ENCODE results near the gene TLE2. TPM values are rescaled to one million over a fixed set of nuclear protein-coding genes. Genes with fewer than 3 reads are reported as not detected.
A peak's percentile ranks its signal among the peaks of the same experiment; 100 is the strongest.
"Not testable (repeated sequence)": the region's sequence is repeated elsewhere in the genome, so short reads cannot be mapped to it uniquely, and the experiment has no call there.

TLE2 gene
- total RNA-seq, 4 donors from 2014 or later, result 5.4 to 22.7 (median 7.6) TPM

GRCh38 chr19:3038214-3038613 lies 9.1 kb upstream of the TLE2 start:
- intact Hi-C loops (cut with DNase I), result no loop called here
- WGBS, 2 donors, result 82 to 84% methylated on average over 5 of the region's 5 CpGs
- TF ChIP-seq POLR2A (IDR thresholded peaks at IDR 0.05) (no peak), CTCF (IDR thresholded peaks at IDR 0.05) (no peak)
- Histone ChIP-seq H3K36me3 (no peaks in the 10 kb centered on the region), H3K27ac (no peak overlapping the region), H3K4me1 (peaks cover 18 to 54% (median 19%) of the 10 kb centered on the region in 3 donors), H3K27me3 (peaks cover 0 to 3% (median 0%) of the 10 kb centered on the region in 4 donors), H3K4me3 (no peak overlapping the region), H3K9me3 (no peaks in the 10 kb centered on the region)
- no peak for DNase-seq

- intact Hi-C loops (cut with DNase I); H3K36me3 ChIP-seq; H3K27me3 ChIP-seq; DNase-seq; H3K9me3 ChIP-seq: not testable (repeated sequence)
- peak overlapping the region; percentile 89 to 98 (median 94) for H3K27ac ChIP-seq
- peaks cover 18 to 46% (median 19%) of the 10 kb centered on the region in 3 donors for H3K4me1 ChIP-seq
- WGBS, 2 donors, result 51 to 69% methylated on average over 11 to 13 of the region's 14 CpGs
- peak overlapping the region in 1 of 4 donors; percentile 49 for H3K4me3 ChIP-seq
Measured at GRCh38 chr19:3036977-3037544, 8.0 kb upstream of the TLE2 start.

GRCh38 chr19:3036119-3036976 lies 7.3 kb upstream of the TLE2 start:
- peaks cover 15 to 38% (median 18%) of the 10 kb centered on the region in 3 donors for H3K4me1 ChIP-seq
- DNase-seq, result no peak
- H3K27me3 ChIP-seq, result no peaks in the 10 kb centered on the region
- intact Hi-C loops (cut with DNase I), result no loop called here
- no peaks in the 10 kb centered on the region for H3K9me3 ChIP-seq
- 0 to 5% methylated on average over 11 to 12 of the region's 44 CpGs for WGBS, 2 donors
- no peaks in the 10 kb centered on the region for H3K36me3 ChIP-seq
- no peak for TF ChIP-seq CTCF (IDR thresholded peaks at IDR 0.05)
- TF ChIP-seq POLR2A (IDR thresholded peaks at IDR 0.05), result peak in 1 of 4 donors; percentile 8
- H3K27ac ChIP-seq, result peak overlapping the region; percentile 89 to 98 (median 94)
- H3K4me3 ChIP-seq, result peak overlapping the region; percentile 36 to 77 (median 46)

- intact Hi-C loops (cut with DNase I), result no loop called here
- WGBS, 2 donors, result 0 to 1% methylated on average over 15 to 20 of the region's 29 CpGs
- peak overlapping the region; percentile 89 to 98 (median 94) for H3K27ac ChIP-seq
- peaks cover 15 to 37% (median 18%) of the 10 kb centered on the region in 3 donors for H3K4me1 ChIP-seq
- no peaks in the 10 kb centered on the region for H3K27me3 ChIP-seq
- H3K9me3 ChIP-seq, result no peaks in the 10 kb centered on the region
- H3K36me3 ChIP-seq, result no peaks in the 10 kb centered on the region
- TF ChIP-seq POLR2A (IDR thresholded peaks at IDR 0.05), result peak in 2 of 4 donors; percentile 42 to 46
- TF ChIP-seq CTCF (IDR thresholded peaks at IDR 0.05), result peak in 1 of 6 experiments; percentile 16
- H3K4me3 ChIP-seq, result peak overlapping the region; percentile 36 to 77 (median 46)
- DNase-seq, result peak; percentile 89
Measured at GRCh38 chr19:3035542-3036118, 6.5 kb upstream of the TLE2 start.

GRCh38 chr19:3034656-3035541 lies 5.8 kb upstream of the TLE2 start:
- intact Hi-C loops (cut with DNase I), result no loop called here
- WGBS, 2 donors, result 15 to 16% methylated on average over 11 to 25 of the region's 28 CpGs
- TF ChIP-seq POLR2A (IDR thresholded peaks at IDR 0.05) (no peak), CTCF (IDR thresholded peaks at IDR 0.05) (no peak)

More at GRCh38 chr19:3034656-3035541, 5.8 kb upstream of the TLE2 start:
- Histone ChIP-seq H3K4me1 (peaks cover 15 to 40% (median 18%) of the 10 kb centered on the region in 3 donors), H3K9me3 (no peaks in the 10 kb centered on the region), H3K36me3 (no peaks in the 10 kb centered on the region), H3K27me3 (peaks cover 0 to 3% (median 0%) of the 10 kb centered on the region in 4 donors), H3K27ac (peak overlapping the region; percentile 89 to 98 (median 94)), H3K4me3 (peak overlapping the region; percentile 36 to 77 (median 46))
- no peak for DNase-seq
